GM19372 (cell line): ENCODE data around the gene PCYT2.

Experiments used
- ATAC-seq: cut with Tn5 transposase; IDR thresholded peaks from one replicate; pipeline ENCODE4 v1.9.1; 2021; ENCODE audit warnings: mild to moderate bottlenecking, low read depth, moderate library complexity; ENCODE audit not compliant: unreplicated experiment

Gene PCYT2

DNA sequence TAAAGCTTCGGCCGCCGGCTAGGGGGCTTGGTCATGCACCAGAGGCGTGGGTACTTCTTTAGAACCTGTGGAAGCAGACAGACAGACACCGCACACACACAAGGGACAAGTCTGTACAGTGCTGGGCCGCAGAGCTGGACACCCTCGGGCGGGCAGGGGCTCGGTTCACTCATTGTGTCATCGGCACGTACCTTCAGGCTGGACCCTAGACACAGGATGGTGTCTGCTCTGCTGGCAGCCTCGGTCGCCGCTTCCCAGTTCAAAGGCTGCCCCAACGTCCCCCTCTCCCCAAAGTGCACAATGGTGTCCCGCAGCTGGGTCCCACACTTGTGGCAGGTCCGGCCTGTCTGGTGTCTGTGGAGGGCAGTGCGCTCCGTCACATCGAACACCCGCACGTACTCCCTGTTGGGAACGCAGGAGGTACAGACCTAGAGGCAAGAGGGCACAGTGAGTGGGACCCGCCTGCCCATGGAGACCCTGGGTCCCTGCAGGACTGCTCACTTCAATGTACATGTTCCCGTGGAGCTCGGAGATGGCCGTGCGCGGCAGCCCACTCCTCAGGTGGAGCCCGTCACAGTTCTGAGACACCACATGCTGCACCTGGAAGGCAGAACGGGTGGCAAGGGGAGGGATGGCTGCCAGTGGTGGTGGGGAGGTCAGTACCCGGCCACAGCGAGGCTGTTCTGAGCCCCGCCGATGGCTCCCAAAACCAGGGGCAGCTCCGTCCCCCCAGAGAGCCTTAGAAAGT, 3.1 kb upstream of the PCYT2 start:
- no peak for ATAC-seq

DNA sequence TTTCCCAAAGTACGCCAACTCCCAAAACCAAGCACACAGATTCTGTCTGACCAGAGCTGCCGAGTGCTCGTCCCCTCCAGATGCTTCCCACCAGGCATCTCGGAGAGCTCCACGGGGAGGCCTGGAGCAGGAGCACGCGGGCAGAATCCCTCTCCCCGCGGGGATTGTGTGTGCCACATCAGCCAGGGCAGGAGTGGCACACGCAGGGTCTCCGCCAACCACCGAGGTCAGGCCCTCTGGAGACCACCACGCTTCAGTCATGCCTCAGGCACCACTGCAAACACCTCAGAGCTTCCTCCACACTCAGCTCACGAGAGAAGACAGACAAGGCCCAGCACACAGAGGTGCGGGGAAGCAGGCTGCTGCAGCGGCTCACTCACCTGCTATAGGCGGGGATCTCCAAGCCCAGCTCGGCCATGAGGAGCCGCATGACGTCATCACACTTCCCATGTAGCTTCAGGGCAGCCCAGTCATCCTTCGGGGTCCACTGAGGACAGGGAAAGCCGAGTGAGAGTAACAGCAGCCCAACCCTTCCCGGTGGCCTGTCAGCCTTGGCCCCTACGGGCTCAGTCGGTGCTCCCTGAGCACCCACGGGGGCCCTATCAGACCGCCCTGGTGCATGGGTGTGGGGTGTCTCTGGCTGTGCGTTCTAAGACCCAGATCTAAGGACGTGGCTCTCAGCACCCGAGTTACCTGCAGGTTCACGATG, 2.3 kb upstream of the PCYT2 start:
- ATAC-seq, result no peak

DNA sequence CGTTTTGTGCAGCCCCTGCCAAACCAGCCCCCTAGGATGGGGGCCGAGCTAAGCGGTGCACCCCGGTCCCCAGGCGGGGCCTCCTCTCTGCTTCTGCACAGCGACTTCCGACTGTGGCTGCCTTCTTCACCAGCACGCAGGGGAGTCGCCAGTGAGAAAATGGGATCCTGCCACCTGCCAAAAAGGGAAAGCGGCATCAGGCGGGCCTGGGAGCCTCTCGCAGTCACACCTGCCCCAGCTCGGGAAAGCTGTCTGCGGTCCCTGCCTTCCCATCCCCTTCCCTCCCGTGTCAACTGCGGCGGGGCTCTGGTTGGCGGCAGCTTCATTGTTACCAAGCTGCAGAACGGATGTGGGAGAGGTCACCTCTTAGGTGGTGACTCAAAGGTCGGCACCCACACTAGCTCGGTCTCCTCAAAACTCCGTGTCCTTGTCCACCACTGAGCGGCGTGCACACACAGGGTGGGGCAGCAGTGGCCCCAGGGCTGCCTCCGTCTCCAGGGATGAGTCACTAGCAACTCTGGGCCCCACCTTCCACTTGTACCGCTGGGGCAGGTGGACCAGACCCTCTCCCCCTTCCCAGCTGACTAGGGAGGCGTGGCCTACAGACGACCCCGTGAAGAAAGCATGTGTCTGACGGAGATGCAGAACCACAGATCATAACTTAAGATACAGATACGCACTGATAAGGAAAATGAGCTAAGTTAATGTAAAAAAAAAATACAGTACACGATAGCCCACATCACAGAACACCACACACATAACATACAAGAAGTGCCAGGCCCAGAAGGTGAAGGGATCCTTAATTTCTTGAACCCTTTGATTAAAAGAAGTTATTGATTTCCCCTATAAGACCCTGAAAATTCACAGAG, 1.5 kb upstream of the PCYT2 start:
- ATAC-seq, result no peak

DNA sequence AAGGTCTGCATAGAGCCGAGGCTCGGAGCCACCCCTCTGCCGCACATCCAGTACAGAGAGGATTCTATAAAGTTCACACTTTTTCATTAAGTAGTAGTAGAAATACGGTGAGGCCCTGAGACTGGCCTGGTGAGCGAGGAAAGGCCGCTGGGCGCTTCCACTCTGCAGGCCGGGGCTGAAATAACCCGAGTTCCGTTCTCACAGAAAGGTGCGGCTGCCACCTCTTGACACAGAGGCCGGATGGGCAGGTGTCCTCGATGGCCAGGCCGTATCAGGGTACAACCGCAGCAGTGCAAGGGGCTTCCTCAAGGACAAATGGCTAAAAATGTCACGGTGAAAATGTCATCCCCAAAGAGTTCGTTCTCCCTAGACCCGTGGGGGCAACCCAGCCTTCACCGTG, 770 bp upstream of the PCYT2 start:
- no peak for ATAC-seq

DNA sequence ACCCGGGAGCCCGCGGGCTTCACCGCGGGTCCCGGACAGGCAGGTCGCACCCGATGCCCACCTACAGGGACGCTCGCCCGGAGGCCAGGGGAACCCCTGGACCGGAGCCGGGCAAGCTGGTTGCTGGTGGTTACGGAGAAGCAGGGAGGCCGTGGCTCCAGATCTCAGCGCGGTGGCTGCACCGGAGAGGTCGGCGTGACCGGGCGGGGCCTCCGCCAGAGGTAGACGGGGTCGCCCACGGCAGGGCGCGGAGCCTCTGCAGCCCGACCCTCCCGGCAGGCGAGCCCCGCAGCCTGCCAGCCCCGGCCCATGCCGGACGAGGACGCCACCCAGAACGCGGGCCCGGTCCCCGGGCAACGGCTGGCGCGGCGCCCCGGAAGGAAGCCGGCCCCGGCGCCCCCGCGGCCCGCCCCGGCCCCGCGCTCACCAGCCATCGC, 341 bp downstream of the PCYT2 start:
- ATAC-seq, result no peak

DNA sequence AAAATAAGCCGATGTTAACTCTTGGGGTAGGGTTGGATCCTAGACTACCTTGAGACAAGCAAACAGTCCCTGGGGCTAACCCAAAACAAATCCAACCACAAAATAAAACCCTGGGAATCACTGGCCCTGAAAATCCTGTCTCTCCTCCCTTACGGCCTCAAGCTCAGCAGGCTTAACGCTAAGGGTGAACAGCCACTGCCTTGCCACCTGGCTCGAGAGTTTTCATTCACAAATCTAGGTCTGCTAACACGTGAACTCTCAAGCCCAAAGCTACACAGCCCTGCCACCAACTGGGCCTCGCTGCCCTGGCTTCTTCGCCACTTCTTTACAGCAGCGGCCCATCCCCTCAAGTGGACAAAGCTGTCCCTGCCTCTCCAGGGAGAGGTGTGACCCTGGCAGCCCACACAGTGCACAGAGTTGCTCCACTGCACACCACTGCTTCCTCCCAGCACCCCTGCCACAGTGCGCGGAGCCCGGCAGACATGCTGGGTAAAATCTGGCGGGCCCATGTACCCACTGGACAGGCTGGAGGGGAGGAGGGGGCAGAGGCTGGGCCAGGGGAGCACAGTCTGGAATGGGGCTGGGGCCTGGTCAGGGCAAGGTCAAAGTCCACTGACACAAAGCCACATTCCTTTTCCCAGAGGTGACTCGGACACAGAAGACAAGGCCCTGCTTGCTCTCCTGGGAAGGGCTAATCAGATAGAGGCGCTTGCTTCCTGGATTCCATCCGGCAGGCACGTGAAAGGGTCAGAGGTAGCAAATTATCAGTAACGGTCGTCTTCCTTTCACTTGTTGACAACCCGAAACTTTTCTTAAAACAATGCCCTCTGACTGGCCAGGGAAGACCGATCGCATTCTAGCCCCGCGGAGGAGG, 996 bp downstream of the PCYT2 start:
- no peak for ATAC-seq

DNA sequence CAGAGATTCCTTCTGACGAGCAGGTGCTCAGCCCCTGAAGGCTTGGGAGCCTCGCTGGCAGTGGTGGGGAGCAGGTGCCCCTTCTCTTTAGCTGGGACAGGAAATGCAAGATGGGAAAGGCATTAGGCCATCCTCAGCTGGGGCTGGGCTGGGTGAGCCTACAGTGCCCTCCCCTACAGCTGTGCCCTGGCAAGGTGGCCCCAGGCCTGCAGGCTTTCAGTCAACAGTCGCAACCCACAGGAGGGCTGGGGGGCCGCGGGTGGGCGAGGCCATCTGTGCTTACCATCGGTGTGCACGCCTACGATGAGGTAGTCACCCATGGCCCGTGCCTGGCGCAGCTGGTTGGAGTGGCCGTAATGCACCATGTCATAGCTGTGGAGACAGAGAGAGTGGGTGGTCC, 2.0 kb downstream of the PCYT2 start:
- ATAC-seq, result no peak

DNA sequence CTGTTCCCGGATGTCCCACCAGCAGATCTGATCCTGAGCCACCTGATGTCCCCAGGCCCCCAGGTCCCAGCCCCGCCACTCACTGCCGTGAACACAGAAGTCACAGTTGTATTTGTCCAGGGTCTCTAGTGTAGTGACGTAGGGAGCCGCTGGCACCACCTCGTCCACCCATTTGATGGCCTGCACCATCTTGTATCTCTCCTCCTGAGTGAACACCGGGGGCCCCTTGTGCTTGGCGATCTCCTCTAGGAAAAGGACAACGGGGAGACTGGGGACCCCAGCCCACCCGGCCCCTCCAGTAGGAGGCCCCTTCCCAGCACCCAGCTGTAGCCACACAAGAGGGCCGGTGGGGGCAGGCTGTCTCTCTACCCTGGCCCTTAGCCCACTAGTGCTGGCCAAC, 2.4 kb downstream of the PCYT2 start:
- no peak for ATAC-seq

DNA sequence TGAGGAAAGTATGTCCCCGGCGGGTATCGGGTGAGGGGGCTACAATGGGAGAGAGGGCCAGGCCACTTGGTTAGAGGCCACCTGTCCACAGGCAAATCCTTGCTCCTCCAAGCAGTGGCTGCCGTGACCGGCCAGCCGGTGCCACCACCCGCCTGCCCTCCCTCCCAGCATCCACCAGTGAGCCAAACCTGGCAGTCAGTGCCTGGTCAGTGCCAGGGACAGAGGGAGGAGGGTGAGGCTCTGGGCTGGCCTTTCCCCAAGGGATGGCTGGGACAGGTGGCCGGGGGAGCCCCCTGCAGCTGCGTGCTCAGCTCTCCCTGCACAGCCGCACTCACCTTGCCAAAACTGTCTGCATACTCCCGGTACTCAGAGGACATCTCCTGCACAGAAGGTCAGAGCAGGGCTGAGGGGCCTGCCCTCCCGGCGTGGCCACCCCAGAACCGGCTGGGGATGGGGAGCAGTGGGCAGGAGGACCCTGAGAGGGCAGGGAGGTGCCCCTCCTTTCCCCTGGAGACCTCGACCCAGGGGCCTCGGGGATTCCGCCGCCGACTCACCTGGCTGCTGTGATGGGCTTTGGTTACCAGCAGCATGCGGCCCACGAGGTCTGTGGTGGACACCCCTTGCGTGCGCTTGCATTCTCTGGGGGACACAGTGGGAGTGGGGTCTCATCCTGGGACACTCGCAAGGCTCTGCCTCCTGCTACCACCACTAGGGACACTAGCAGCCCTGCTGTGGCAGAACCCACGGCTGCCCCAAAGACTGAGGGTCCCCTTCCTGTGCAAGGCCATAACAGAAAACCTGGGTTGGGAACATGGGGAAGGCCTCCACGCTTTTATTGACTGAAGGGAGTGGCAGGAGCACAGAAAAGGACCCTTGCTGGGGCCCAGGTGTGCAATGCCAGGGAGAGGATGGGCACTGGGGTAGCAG, 3.7 kb downstream of the PCYT2 start:
- no peak for ATAC-seq

DNA sequence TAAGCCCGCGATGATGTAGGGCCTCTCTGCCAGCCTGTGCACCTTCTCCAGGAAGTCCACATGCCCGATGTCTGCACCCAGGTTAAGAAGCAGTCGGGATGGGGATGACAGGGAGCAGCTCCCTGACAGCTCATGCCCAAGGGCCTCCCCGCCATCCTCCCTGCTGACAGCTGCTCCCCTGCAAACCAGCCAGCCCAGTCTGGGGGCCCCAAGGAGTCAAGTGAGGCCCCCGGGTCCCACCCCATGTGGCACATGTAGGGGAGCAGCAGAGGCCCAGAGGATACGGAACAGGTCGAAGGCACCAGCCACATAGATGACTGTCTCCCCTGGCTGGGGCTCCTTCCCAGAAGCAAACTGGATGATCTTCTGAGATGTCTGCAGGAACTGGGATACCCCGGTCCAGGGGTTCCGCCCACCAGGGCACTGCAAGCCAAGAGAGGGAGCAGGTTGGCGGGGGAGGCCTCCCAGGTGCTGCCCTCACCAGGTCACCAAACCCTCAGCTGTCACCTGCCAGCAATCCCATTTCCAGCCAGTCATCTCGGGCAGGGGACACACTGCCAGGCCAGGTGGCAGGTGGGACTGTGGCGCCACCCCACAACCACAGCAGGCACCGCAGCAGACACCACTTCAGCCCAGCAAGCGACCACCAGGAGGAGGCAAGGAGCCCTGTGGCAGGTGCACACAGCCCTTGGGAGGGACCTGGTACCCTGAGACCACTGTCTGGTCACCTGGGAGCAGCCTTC, 4.6 kb downstream of the PCYT2 start:
- no peak for ATAC-seq

DNA sequence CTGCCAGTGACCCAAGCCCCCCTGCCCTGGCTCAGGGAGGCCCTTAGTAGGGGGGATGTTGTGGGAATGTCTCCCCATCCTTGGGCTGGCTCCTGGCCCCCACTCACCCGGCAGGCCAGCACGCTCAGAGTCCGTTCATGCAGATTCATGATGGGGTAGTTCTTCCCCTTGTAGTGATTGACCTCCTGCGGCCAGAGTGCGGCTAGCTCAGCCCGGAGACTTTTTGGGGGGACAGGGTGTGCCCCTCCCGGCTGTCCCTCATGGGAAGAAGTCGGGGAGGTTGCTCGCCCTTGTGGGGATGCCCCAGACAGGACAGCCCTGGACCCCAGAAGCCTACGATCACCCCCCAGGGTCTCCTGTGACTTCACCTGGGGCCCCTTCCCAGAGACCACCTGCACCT, 5.2 kb downstream of the PCYT2 start:
- no peak for ATAC-seq

DNA sequence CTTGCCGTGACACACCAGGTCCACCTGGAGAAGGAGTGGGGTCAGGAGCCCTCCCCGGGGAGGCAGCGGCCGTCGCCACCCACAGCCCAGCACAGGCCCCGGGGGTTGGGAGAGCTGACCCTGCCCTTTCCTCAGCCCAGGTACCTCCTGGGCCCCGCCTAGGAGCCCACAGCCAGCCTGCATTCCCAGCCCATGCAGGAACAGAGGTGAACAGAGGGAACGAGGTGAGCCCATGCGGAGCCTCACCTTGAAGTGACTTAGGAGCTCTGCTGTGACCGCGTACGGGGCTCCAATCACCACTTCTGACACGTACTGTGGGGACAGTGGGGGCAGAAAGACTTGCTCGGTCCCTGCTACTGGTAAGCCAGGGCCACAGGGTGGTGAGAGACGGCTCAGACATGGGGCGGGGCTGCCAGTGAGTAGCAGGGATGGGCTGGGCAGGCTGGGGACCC, 5.7 kb downstream of the PCYT2 start:
- ATAC-seq, result no peak

DNA sequence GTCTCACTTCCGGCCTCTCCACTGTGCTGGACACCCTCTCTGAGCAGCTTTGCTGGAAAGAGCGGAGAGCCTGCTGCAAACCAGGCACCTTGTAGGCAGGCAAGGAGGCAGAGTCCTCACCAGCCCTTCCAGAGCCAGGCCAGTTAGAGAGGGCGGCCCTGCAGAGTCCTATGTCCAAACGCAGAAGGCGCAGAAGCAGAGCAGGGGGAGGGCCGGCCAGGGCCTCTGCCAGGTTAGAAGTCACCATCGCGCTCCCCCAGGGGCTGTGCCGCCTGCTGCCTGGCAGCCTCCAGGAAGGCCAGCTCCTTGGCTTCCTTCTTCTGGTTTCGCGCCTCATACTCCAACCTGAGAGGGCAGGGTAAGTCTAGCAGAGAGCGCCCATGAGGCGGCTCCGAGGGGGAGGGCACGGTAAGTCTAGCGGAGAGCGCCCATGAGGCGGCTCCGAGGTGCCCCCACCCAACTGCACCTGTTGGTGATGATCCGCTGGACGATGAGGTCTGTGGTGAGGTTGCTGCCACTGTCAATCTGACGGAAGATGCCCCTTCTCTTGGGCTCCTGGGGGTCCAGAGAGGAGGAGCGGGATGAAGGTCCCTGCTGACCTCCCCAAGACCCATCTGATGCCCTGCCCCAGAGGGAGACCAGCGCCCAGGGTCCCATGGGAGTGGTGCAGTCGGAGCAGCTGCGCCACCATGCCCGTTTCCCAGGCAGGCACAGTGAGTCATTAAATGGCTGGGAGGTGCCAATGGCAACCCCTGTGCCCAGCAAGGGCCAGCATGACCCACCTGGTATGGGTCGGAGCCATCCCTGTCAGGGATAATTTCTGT, 6.4 kb downstream of the PCYT2 start:
- ATAC-seq, result no peak

DNA sequence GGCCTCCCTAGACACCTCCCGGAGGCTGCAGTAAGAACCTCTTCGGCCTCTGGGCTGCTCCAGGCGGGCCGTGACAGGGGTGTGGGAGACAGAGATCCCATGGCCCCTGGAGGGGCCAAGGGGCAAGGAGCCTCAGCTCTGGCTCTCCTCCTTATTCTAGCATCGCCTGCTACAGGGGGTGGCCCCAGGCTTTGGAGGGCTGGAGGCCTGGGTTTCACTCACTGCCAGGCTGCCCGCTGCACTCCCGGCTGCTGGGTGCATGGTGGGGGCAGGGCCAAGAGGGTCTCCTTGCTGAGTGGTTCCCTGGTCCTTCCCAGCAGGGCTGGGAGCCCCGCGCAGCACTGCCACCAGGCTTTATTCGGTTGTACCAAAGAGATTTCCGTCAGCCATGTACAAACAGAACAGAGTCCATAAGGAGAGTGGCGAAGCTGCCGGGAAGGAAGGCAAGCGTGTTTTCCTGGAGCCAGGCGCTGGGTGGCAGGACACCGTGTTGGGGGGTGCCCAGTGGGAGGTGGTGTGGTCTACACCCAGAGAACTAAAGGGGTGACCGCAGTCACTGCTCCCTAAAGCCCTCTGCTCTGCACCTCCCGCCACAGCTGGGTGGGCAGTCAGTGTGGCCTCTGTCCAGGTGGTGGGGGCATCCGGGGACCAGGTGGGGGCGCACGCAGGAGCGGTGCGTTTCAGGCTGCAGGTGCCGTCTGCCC, 7.2 kb downstream of the PCYT2 start:
- ATAC-seq, result no peak

DNA sequence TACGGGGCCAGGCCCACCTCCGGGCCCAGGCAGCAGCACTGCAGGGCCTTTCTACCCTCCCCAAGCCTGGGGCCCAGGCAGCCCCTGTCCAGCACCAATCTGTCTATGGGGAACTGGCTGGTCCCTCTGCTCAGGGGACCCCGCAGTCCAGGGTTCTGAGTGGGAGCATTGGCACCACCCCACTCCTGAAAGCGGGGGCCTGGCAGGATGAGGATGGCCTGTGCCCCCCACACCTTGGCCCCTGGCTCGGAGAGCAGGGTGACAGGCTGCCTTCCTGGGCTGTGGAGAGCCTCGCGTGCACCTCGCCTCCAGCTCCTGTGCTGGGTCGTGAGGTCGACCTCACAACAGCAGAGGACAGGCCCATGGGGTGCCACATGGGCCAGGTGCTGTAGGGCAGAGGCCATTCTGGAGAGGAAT, 7.8 kb downstream of the PCYT2 start:
- no peak for ATAC-seq

DNA sequence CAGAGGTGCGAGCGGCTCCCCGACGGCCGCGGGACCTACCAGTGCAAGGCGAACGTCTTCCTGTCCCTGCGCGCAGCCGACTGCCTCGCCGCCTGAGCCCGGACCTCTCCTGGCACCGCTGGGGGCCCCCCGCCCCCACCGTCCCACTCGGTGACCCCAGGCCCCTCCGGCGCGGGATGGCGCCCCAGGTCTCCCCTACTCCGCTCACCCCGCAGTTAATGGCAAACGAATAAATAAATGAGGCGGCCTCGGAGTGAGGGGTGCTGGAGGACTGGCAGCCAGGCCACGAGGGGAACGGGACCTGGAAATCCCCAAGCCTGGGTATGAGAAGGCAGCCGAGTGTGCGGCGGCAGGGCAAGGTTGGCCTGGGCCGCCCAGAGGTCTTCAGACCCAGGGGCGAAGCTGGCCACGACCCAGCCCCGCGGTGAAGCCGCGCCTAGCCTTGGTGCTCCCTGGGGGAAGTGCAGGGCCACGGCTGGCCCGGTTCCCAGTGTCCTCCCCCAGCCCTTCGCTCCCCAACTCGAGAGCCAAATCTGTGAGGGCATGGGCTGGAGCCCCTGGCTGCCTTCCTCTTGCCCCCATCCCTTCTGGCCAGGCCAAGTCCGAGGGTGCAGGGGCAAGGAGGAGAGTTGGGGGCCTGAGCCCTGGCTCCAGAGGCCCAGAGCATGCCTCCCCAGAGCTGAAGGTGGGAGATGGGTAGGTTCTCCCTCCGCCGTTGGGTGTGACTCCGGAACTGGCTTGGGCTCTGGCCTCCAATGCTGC, 8.4 kb downstream of the PCYT2 start:
- ATAC-seq, result no peak
